ENCODE measurements around the gene HDAC11.

- TF ChIP-seq ZNF75A (CRISPR knock-in tag; IDR thresholded peaks at IDR 0.05): no peak
- TF ChIP-seq CTCF (IDR thresholded peaks at IDR 0.05 in 2 of 3, conservative IDR thresholded peaks at IDR 0.05 in 1 of 3; ENCODE audit: insufficient read depth in 2 of 3, low read depth in 1 of 3, low read length in 3 of 3): no peak
- TF ChIP-seq ZNF224 (CRISPR knock-in tag; IDR thresholded peaks at IDR 0.05): no peak
- TF ChIP-seq AFF4 (CRISPR knock-in tag; IDR thresholded peaks at IDR 0.05): no peak
- TF ChIP-seq MEF2D (tag; conservative IDR thresholded peaks at IDR 0.05; ENCODE audit: low read depth): no peak
- TF ChIP-seq GABPA (tag; conservative IDR thresholded peaks at IDR 0.05; ENCODE audit: low read depth): 0 out of 2 replicates have a peak, but pooled peaks have one; percentile 31
- TF ChIP-seq PCBP2 (IDR thresholded peaks at IDR 0.05; ENCODE audit: low read depth, low read length, poor library complexity, severe bottlenecking): no peak
- TF ChIP-seq PCBP1 (IDR thresholded peaks at IDR 0.05; ENCODE audit: low read depth, low read length, poor library complexity, severe bottlenecking): no peak
These were observed 56.7 kb downstream of the HDAC11 start for GRCh38 chr3:13536832-13537231.

Measured in K562 (cell line).